ENCODE data around the gene MORN1. TPM values are rescaled to one million over a fixed set of nuclear protein-coding genes. Genes with fewer than 3 reads are reported as not detected.

Gene MORN1
- total and polyA plus RNA-seq, 2 of the 8 experiments (the other 6 are each of a cell fraction or from before 2014, with no cell fraction given): 5.0 to 9.1 TPM

GRCh38 chr1:2344744-2345296, 46.5 kb downstream of the MORN1 start:
- Histone ChIP-seq H3K4me2 (ENCODE audit: insufficient read depth in 1 of 2, low read depth in 2 of 2, low read length in 2 of 2) (no peak overlapping the region), H4K5ac (ENCODE audit: insufficient read length, low read depth, low read length) (no peak overlapping the region), H3K27ac (ENCODE audit: low read depth, low read length) (no peak overlapping the region), H2BK20ac (ENCODE audit: low read length) (no peak overlapping the region), H2AK5ac (ENCODE audit: low read depth, low read length) (no peak overlapping the region), H3K79me2 (ENCODE audit: control insufficient read depth in 1 of 2, insufficient read depth in 2 of 2, low read length in 2 of 2) (no peaks in the 10 kb centered on the region), H3K23ac (ENCODE audit: insufficient read length) (no peak overlapping the region), H3K9me3 (ENCODE audit: insufficient read depth in 2 of 2, low read depth in 1 of 2, low read length in 1 of 2) (no peaks in the 10 kb centered on the region), H2BK120ac (replicated peaks; ENCODE audit: low read depth, low read length) (no peak overlapping the region), H3K23me2 (ENCODE audit: low read depth, low read length) (no peaks in the 10 kb centered on the region), H3K27me3 (replicated peaks in 1 of 4; ENCODE audit: control insufficient read depth in 3 of 4, extremely low read depth in 1 of 4, insufficient read depth in 3 of 4, low read length in 3 of 4) (no peaks in the 10 kb centered on the region), H2BK5ac (ENCODE audit: low read depth, low read length) (0 out of 2 replicates have a peak overlapping the region, but pooled peaks have one; percentile 24), H3K79me1 (ENCODE audit: low read depth, low read length) (no peaks in the 10 kb centered on the region), H3K9ac (replicated peaks in 1 of 4; ENCODE audit: extremely low read depth in 1 of 4, low read depth in 3 of 4, low read length in 3 of 4) (no peak overlapping the region), H4K8ac (ENCODE audit: extremely low read depth, insufficient read depth, low read length) (peak overlapping the region; percentile 79; the same call in 1 of the 2 replicates), H2BK12ac (ENCODE audit: low read depth, low read length) (no peak overlapping the region), H2AFZ (ENCODE audit: low read length) (no peak overlapping the region), H3K4me3 (ENCODE audit: extremely low read depth in 1 of 4, insufficient read depth in 2 of 4, low read depth in 3 of 4, low read length in 4 of 4) (no peak overlapping the region), H3K18ac (ENCODE audit: extremely low read depth, low read length) (no peak overlapping the region; the same call in 1 of the 2 replicates), H3K4ac (replicated peaks; ENCODE audit: insufficient read length, low read depth, low read length) (peak overlapping the region; percentile 23), H4K20me1 (replicated peaks in 1 of 2; ENCODE audit: control insufficient read depth in 1 of 2, insufficient read depth in 2 of 2, low read length in 2 of 2) (peaks cover 0 to 3% of the 10 kb centered on the region in 2 experiments), H2BK15ac (ENCODE audit: low read length) (no peak overlapping the region), H3K36me3 (ENCODE audit: control insufficient read depth in 2 of 4, insufficient read depth in 4 of 4, low read length in 3 of 4) (no peaks in the 10 kb centered on the region), H3K14ac (ENCODE audit: insufficient read length) (no peak overlapping the region), H3K56ac (replicated peaks; ENCODE audit: insufficient read length, low read depth, low read length) (no peak overlapping the region), H3K4me1 (replicated peaks in 1 of 4; ENCODE audit: control insufficient read depth in 3 of 4, insufficient read depth in 4 of 4, low read length in 3 of 4) (no peaks in the 10 kb centered on the region), H4K91ac (replicated peaks; ENCODE audit: insufficient read length, low read length) (no peak overlapping the region)
- FAIRE-seq: no peak
- CTCF ChIA-PET (ENCODE audit: partially characterized antibody): interaction anchor here (1.2 kb wide), 1 partner anchor 150 kb away, joined by 3 read pairs; the partner anchor contains the start of gene FAAP20
- no peak for DNase-seq (ENCODE audit: low read depth in 1 of 2, low spot score in 2 of 2)
- WGBS, 2 experiments (ENCODE audit: extremely low coverage in 1 of 2, insufficient coverage in 1 of 2, insufficient read length in 1 of 2, insufficient replicate concordance in 2 of 2, low coverage in 1 of 2, low lambda C conversion rate in 2 of 2, missing lambda C conversion rate in 1 of 2): 96% methylated on average over 26 of the region's 29 CpGs; no CpG with 5 or more reads in 1 of the 2 experiments
- POLR2A ChIA-PET (ENCODE audit: partially characterized antibody): interaction anchor here (1.0 kb wide), 1 partner anchor 68 kb away, joined by 3 read pairs; the partner anchor contains the start of gene PEX10
- TF ChIP-seq ATF3 (IDR thresholded peaks at IDR 0.05; ENCODE audit: insufficient read depth, low read depth, low read length): no peak
- no peak for TF ChIP-seq HDAC2 (IDR thresholded peaks at IDR 0.05; ENCODE audit: borderline replicate concordance in 1 of 2, low read depth in 2 of 2, low read length in 2 of 2)
- no peak for TF ChIP-seq TEAD4 (IDR thresholded peaks at IDR 0.05; ENCODE audit: low read depth, low read length)
- no peak for TF ChIP-seq EP300 (IDR thresholded peaks at IDR 0.05; ENCODE audit: borderline replicate concordance in 1 of 2, low read depth in 2 of 2, low read length in 2 of 2)
- TF ChIP-seq TCF12 (IDR thresholded peaks at IDR 0.05; ENCODE audit: low read depth, low read length): no peak
- no peak for TF ChIP-seq HDAC6 (IDR thresholded peaks at IDR 0.05; ENCODE audit: low read depth, low read length)
- TF ChIP-seq POU5F1 (IDR thresholded peaks at IDR 0.05; ENCODE audit: low read depth, low read length): no peak
- TF ChIP-seq CTCF (IDR thresholded peaks at IDR 0.05; ENCODE audit: control extremely low read depth in 1 of 3, insufficient read depth in 1 of 3, low read depth in 1 of 3, low read length in 3 of 3): no peak
- no peak for TF ChIP-seq RXRA (IDR thresholded peaks at IDR 0.05; ENCODE audit: insufficient read depth, low read depth, low read length)

Data from H1 (cell line).